Measurements from ENCODE around the gene SNX1.
"Not testable (repeated sequence)": the region's sequence is repeated elsewhere in the genome, so short reads cannot be mapped to it uniquely, and the experiment has no call there.

SNX1 gene

GRCh38 chr15:64099379-64099778, 3.6 kb downstream of the SNX1 start:
- Histone ChIP-seq H3K4me2 (no peak overlapping the region), H3K36me3 (peaks cover 23% of the 10 kb centered on the region), H3K4me1 (peaks cover 56% of the 10 kb centered on the region), H3K27me3 (no peaks in the 10 kb centered on the region), H3K4me3 (no peak overlapping the region), H4K20me1 (peaks cover 85% of the 10 kb centered on the region), H3K9me3 (peaks cover 6% of the 10 kb centered on the region), H3K9ac (no peak overlapping the region), H3K27ac (no peak overlapping the region)
- no peak for TF ChIP-seq Cebpa-rat (IDR thresholded peaks at IDR 0.05)

- Histone ChIP-seq H3K4me1 (peaks cover 44% of the 10 kb centered on the region), H3K9ac (no peak overlapping the region), H4K20me1 (peaks cover 100% of the 10 kb centered on the region), H3K9me3 (peaks cover 6% of the 10 kb centered on the region), H3K36me3 (peaks cover 23% of the 10 kb centered on the region), H3K4me2 (no peak overlapping the region), H3K27ac (no peak overlapping the region), H3K27me3 (no peaks in the 10 kb centered on the region), H3K4me3 (no peak overlapping the region)
- TF ChIP-seq Cebpa-rat (IDR thresholded peaks at IDR 0.05): no peak
Measured at GRCh38 chr15:64100958-64101357, 5.2 kb downstream of the SNX1 start.

DNA sequence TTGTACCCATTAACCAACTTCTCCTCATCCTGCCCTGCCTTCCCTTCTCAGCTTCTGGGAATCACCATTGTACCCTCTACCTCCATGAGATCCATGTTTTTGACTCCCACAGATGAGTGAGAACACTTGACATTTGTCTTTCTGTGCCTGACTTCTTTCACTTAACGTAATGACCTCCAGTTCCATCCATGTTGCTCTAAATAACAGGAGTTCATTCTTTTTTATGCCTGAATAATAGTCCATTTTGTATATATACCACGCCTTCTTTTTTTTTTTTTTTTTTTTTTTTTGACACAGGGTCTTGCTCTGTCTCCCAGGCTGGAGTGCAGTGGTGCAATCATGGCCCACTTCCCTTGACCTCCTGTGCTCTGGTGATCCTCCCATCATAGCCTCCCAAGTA, 6.7 kb downstream of the SNX1 start:
- TF ChIP-seq Cebpa-rat (IDR thresholded peaks at IDR 0.05): no peak
- H3K4me1 ChIP-seq: peaks cover 35% of the 10 kb centered on the region
- peaks cover 100% of the 10 kb centered on the region for H4K20me1 ChIP-seq
- no peak overlapping the region for H3K4me3 ChIP-seq
- no peak overlapping the region for H3K4me2 ChIP-seq
- H3K27me3 ChIP-seq: no peaks in the 10 kb centered on the region
- H3K9ac ChIP-seq: no peak overlapping the region
- peaks cover 37% of the 10 kb centered on the region for H3K36me3 ChIP-seq
- no peak overlapping the region for H3K27ac ChIP-seq
- peaks cover 6% of the 10 kb centered on the region for H3K9me3 ChIP-seq

DNA sequence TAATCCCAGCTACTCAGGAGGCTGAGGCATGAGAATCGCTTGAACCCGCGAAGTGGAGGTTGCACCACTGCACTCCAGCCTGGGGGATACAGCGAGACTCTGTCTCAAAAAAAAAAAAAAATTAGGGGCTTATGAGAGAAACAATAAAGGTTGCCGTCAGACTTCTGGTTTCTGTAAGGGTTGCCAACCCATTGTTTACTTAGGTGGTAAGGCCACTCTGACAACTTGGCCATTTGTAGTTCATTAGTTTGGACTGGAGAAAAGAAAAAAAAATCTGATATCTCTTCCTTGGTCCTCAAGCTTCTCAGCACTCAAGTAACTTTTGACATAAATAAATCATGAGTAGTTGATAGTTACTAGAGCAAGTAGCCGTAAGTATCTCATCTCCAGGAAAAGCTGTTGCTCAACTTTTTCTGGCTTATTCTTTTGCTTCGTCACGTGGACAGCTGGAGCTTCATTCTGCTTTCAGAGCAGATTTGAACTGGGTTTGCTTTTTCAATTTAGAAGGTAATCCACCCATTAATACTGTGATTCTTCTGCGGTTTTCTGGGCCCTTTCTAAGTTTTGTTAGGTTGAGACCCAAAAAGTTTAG, 9.4 kb downstream of the SNX1 start:
- Histone ChIP-seq H3K4me2 (no peak overlapping the region), H3K36me3 (peaks cover 33% of the 10 kb centered on the region), H3K4me1 (peaks cover 24% of the 10 kb centered on the region), H4K20me1 (peaks cover 100% of the 10 kb centered on the region), H3K27ac (no peak overlapping the region), H3K9me3 (peaks cover 6% of the 10 kb centered on the region), H3K27me3 (no peaks in the 10 kb centered on the region), H3K4me3 (no peak overlapping the region), H3K9ac (no peak overlapping the region)
- no peak for TF ChIP-seq Cebpa-rat (IDR thresholded peaks at IDR 0.05)

GRCh38 chr15:64107337-64107736, 11.6 kb downstream of the SNX1 start:
- H3K27ac ChIP-seq: no peak overlapping the region
- peaks cover 4% of the 10 kb centered on the region for H3K9me3 ChIP-seq
- peaks cover 100% of the 10 kb centered on the region for H4K20me1 ChIP-seq
- H3K4me3 ChIP-seq: no peak overlapping the region
- peaks cover 28% of the 10 kb centered on the region for H3K4me1 ChIP-seq
- H3K9ac ChIP-seq: no peak overlapping the region
- peaks cover 29% of the 10 kb centered on the region for H3K36me3 ChIP-seq
- H3K4me2 ChIP-seq: no peak overlapping the region
- TF ChIP-seq Cebpa-rat (IDR thresholded peaks at IDR 0.05): no peak
- H3K27me3 ChIP-seq: no peaks in the 10 kb centered on the region

DNA sequence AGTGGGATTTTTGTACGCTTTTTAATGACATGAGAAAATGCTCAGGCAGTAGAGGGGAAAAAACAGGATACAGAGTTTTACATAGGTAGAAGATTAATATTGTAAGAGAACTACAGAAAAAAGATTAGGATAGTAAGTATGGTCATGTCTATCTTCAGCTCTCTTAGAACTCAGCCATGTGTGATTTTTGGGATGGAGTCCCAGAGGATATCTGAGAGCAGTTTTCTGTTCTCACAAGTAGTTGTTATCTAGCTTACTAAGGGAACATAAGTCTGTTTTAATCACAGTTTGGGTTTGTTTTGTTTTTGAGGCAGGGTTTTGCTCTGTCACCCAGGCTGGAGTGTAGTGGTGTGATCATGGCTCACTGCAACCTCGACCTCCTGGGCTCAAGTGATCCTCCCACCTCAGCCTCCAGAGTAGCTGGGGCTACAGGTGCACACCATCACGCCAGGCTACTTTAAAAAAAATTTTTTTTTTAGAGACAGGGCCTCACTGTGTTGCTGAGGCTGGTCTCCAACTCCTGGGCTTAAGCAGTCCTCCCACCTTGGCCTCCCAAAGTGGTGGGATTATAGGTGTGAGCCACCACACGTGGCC, 14.4 kb downstream of the SNX1 start:
- not testable (repeated sequence) for H3K27me3 ChIP-seq, H3K9me3 ChIP-seq, H3K4me3 ChIP-seq, H3K27ac ChIP-seq, H3K9ac ChIP-seq
- peaks cover 100% of the 10 kb centered on the region for H4K20me1 ChIP-seq
- H3K4me2 ChIP-seq: peak overlapping the region; percentile 58
- H3K36me3 ChIP-seq: peaks cover 50% of the 10 kb centered on the region
- H3K4me1 ChIP-seq: peaks cover 28% of the 10 kb centered on the region

GRCh38 chr15:64110950-64111678, 15.3 kb downstream of the SNX1 start:
- Histone ChIP-seq H3K27me3 (no peaks in the 10 kb centered on the region), H3K9ac (no peak overlapping the region), H3K4me1 (peaks cover 28% of the 10 kb centered on the region), H3K9me3 (no peaks in the 10 kb centered on the region), H3K4me2 (peak overlapping the region; percentile 58), H3K36me3 (peaks cover 59% of the 10 kb centered on the region), H3K27ac (no peak overlapping the region), H3K4me3 (no peak overlapping the region), H4K20me1 (peaks cover 100% of the 10 kb centered on the region)
- TF ChIP-seq Cebpa-rat (IDR thresholded peaks at IDR 0.05): no peak

- no peak overlapping the region for H3K9ac ChIP-seq
Measured at GRCh38 chr15:64111679-64112050, 15.9 kb downstream of the SNX1 start.

GRCh38 chr15:64112073-64112772, 16.4 kb downstream of the SNX1 start:
- no peaks in the 10 kb centered on the region for H3K27me3 ChIP-seq
- no peak overlapping the region for H3K27ac ChIP-seq
- H4K20me1 ChIP-seq: peaks cover 100% of the 10 kb centered on the region
- no peak overlapping the region for H3K4me2 ChIP-seq
- no peak for TF ChIP-seq Cebpa-rat (IDR thresholded peaks at IDR 0.05)
- H3K4me1 ChIP-seq: peaks cover 28% of the 10 kb centered on the region
- H3K9me3 ChIP-seq: no peaks in the 10 kb centered on the region
- peaks cover 59% of the 10 kb centered on the region for H3K36me3 ChIP-seq
- H3K4me3 ChIP-seq: no peak overlapping the region
- no peak overlapping the region for H3K9ac ChIP-seq

More at GRCh38 chr15:64111679-64112050, 15.9 kb downstream of the SNX1 start:
- no peak for TF ChIP-seq Cebpa-rat (IDR thresholded peaks at IDR 0.05)
- H3K27me3 ChIP-seq: no peaks in the 10 kb centered on the region
- H3K4me2 ChIP-seq: no peak overlapping the region
- peaks cover 28% of the 10 kb centered on the region for H3K4me1 ChIP-seq
- no peak overlapping the region for H3K27ac ChIP-seq
- H3K36me3 ChIP-seq: peaks cover 59% of the 10 kb centered on the region
- H3K9me3 ChIP-seq: no peaks in the 10 kb centered on the region
- H3K4me3 ChIP-seq: no peak overlapping the region
- peaks cover 100% of the 10 kb centered on the region for H4K20me1 ChIP-seq

DNA sequence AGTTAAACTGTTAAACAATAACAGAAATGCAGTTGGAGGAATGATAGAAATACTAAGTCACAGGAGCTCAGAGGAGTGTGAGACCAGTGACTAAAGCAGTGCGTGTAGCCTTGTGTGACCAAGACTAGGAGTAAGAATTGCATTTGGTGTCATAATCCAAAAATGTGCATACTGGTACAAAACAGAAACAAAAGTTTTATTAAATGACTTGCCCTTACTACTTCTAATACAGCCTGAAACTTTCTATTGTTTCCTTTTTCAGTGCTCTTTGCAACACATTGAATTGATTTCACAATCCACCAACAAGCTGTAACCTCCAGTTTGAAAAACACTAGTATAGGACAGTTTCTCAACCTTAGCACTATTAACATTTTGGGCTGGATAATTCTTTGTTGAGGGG, 17.1 kb downstream of the SNX1 start:
- Histone ChIP-seq H3K4me2 (no peak overlapping the region), H3K36me3 (peaks cover 61% of the 10 kb centered on the region), H3K27ac (no peak overlapping the region), H3K9me3 (no peaks in the 10 kb centered on the region), H3K4me3 (no peak overlapping the region), H3K4me1 (peaks cover 28% of the 10 kb centered on the region), H3K27me3 (no peaks in the 10 kb centered on the region), H3K9ac (no peak overlapping the region), H4K20me1 (peaks cover 100% of the 10 kb centered on the region)
- no peak for TF ChIP-seq Cebpa-rat (IDR thresholded peaks at IDR 0.05)
